K562 (cell line): ENCODE measurements around the gene DNAH17. TPM values are rescaled to one million over a fixed set of nuclear protein-coding genes. Genes with fewer than 3 reads are reported as not detected.

Source experiments
- ATAC-seq: fragments of 200-7000 bp; cut with Tn5 transposase; 3 replicates; pipeline ENCODE4 v1.9.1; 2020; ENCODE audit warnings: moderate library complexity
- BruUV-seq: library from RNA; stranded (reverse); fragments of 400-500 nt; replicated peaks from 2 replicates; lab custom pipeline; 2021; lab: Mats Ljungman, UMichigan
- CTCF ChIA-PET: fragments of 300-600 bp; formaldehyde crosslinking; extraction: SDS; loops from one replicate; lab custom pipeline; 2021; ENCODE audit warnings: low intra/inter-chr PET ratio; lab: Yijun Ruan, JAX
- POLR2A ChIA-PET: fragments of 300-600, 350-650 bp; sonication (Branson Sonifier 250); formaldehyde crosslinking; extraction: SDS; loops from one replicate; lab custom pipeline; 2021; ENCODE audit warnings: antibody characterized with exemption, inconsistent platforms; lab: Yijun Ruan, JAX
- DNase-seq, 4 experiments: peaks; one replicate each; pipeline versions ENCODE4 v3.0.0 to v3.0.0-alpha.2; 2011 to 2018; ENCODE audit warnings: low spot score in 3 of 4, mixed read lengths in 3 of 4; ENCODE audit errors: extremely low read depth in 1 of 4
- FAIRE-seq: peaks from 2 replicates; lab custom pipeline; 2011; peaks lifted over from hg19 to GRCh38; lab: Jason Lieb, UNC
- H2AFZ ChIP-seq: 2 replicates; pipeline ENCODE4 v1.6.0; 2011; ENCODE audit warnings: low read depth, low read length, control low read depth, inconsistent platforms
- H3K27ac ChIP-seq: fragments of 200-600 bp; 3 replicates; pipeline ENCODE4 v1.8.0; 2011; ENCODE audit warnings: low read depth, mild to moderate bottlenecking, control low read depth, inconsistent platforms, low read length, moderate library complexity, mixed read lengths; ENCODE audit errors: extremely low read depth
- H3K27me3 ChIP-seq, 2 experiments: fragments of 300-600 bp in 1 of 2; 2 replicates in 1 of 2; 3 replicates in 1 of 2; pipeline versions ENCODE4 v1.6.0 to v1.8.0; 2011; ENCODE audit warnings: inconsistent platforms in 2 of 2, low read length in 2 of 2, mild to moderate bottlenecking in 1 of 2, mixed read lengths in 1 of 2, moderate library complexity in 1 of 2; ENCODE audit not compliant: control insufficient read depth in 2 of 2, insufficient read depth in 2 of 2
- H3K36me3 ChIP-seq: fragments of 300-600 bp; 3 replicates; pipeline ENCODE4 v1.8.0; 2011; ENCODE audit warnings: mild to moderate bottlenecking, low read length, inconsistent platforms; ENCODE audit not compliant: control insufficient read depth, insufficient read depth
- H3K4me1 ChIP-seq, 2 experiments: fragments of 200-600 bp in 1 of 2; replicated peaks in 1 of 2; 2 replicates in 1 of 2; 3 replicates in 1 of 2; pipeline versions ENCODE4 v1.5.1 to v1.8.0; 2011; ENCODE audit warnings: inconsistent platforms in 2 of 2, low read length in 2 of 2, mild to moderate bottlenecking in 1 of 2, mixed read lengths in 1 of 2, moderate library complexity in 1 of 2; ENCODE audit not compliant: control insufficient read depth in 2 of 2, insufficient read depth in 2 of 2
- H3K4me2 ChIP-seq: 2 replicates; pipeline ENCODE4 v1.6.1; 2011; ENCODE audit warnings: low read length, control low read depth, inconsistent platforms, mixed read lengths; ENCODE audit not compliant: insufficient read depth
- H3K4me3 ChIP-seq: fragments of 200-600 bp; sonication (generic), shearing (Covaris generic); 2 replicates; pipeline ENCODE4 v1.5.1; 2016; ENCODE audit warnings: control low read depth, inconsistent platforms
- H3K79me2 ChIP-seq: fragments of 200-600 bp; 3 replicates; pipeline ENCODE4 v1.8.0; 2011; ENCODE audit warnings: low read length, inconsistent platforms; ENCODE audit not compliant: control insufficient read depth, insufficient read depth
- H3K9ac ChIP-seq, 2 experiments: 2 replicates each; pipeline versions ENCODE4 v1.6.0 to v1.6.1; 2011; ENCODE audit warnings: low read depth in 2 of 2, low read length in 2 of 2, control low read depth in 1 of 2, inconsistent platforms in 1 of 2, mild to moderate bottlenecking in 1 of 2, mixed read lengths in 1 of 2; ENCODE audit not compliant: insufficient read depth in 1 of 2
- H3K9me1 ChIP-seq: one replicate; pipeline ENCODE4 v1.6.0; 2011; ENCODE audit warnings: inconsistent platforms, mild to moderate bottlenecking, low read length, moderate library complexity; ENCODE audit not compliant: control insufficient read depth, insufficient read depth
- H3K9me3 ChIP-seq: replicated peaks from 2 replicates; pipeline ENCODE4 v1.5.1; 2011; ENCODE audit warnings: low read depth, low read length, inconsistent platforms; ENCODE audit not compliant: control insufficient read depth, insufficient read depth
- H4K20me1 ChIP-seq: replicated peaks from 2 replicates; pipeline ENCODE4 v1.6.1; 2011; ENCODE audit warnings: low read length, inconsistent platforms, mixed read lengths; ENCODE audit not compliant: control insufficient read depth, insufficient read depth
- DPF2 ChIP-seq: fragments of 450-650 bp; IDR thresholded peaks from 2 replicates; pipeline ENCODE4 v1.6.1; 2016
- GTF2A2 ChIP-seq: IDR thresholded peaks from 2 replicates; pipeline ENCODE4 v1.6.1; 2016; ENCODE audit warnings: mild to moderate bottlenecking, missing genetic modification characterization, missing compliant biosample characterization
- JUND ChIP-seq, 2 experiments: IDR thresholded peaks; 2 replicates in 1 of 2; 3 replicates in 1 of 2; pipeline ENCODE4 v1.6.1; 2011; ENCODE audit warnings: borderline replicate concordance in 2 of 2, low read depth in 2 of 2, low read length in 2 of 2, improper control_type of control experiment in 1 of 2, missing biosample characterization in 1 of 2, missing genetic modification characterization in 1 of 2, missing genetic modification reagents in 1 of 2
- KLF16 ChIP-seq: IDR thresholded peaks from 2 replicates; pipeline ENCODE4 v1.6.1; 2016; ENCODE audit warnings: antibody characterized with exemption
- NFRKB ChIP-seq: fragments of 450-650 bp; IDR thresholded peaks from 2 replicates; pipeline ENCODE4 v1.6.1; 2016; ENCODE audit warnings: low read depth
- POLR3G ChIP-seq: IDR thresholded peaks from 2 replicates; pipeline ENCODE4 v1.6.1; 2011; ENCODE audit not compliant: insufficient read length, insufficient replicate concordance; ENCODE audit errors: extremely low read depth
- SIRT6 ChIP-seq: IDR thresholded peaks from one replicate; pipeline ENCODE4 v1.6.1; 2012; ENCODE audit warnings: low read depth, mild to moderate bottlenecking, control low read depth, inconsistent platforms, low read length, moderate library complexity
- SMARCA4 ChIP-seq: fragments of 450-650 bp; IDR thresholded peaks from 2 replicates; pipeline ENCODE4 v1.6.1; 2016
- TCF15 ChIP-seq: fragments of 250-450 bp; sonication (Bioruptor Pico); IDR thresholded peaks from 2 replicates; pipeline ENCODE4 v1.8.0; 2022; ENCODE audit warnings: moderate library complexity, mild to moderate bottlenecking, inconsistent platforms
- TSC22D4 ChIP-seq: fragments of 450-650 bp; IDR thresholded peaks from 2 replicates; pipeline ENCODE4 v1.6.1; 2016; ENCODE audit warnings: missing genetic modification characterization, missing biosample characterization, control low read depth
- ZNF695 ChIP-seq: fragments of 450-650 bp; formaldehyde crosslinking; IDR thresholded peaks from 2 replicates; pipeline ENCODE4 v1.4.0; 2020; ENCODE audit warnings: mild to moderate bottlenecking, moderate library complexity
- ZNF717 ChIP-seq: fragments of 250-450 bp; sonication (Bioruptor Pico); IDR thresholded peaks from 2 replicates; pipeline ENCODE4 v1.5.0; 2021
- ZNF75A ChIP-seq: fragments of 450-650 bp; formaldehyde crosslinking; IDR thresholded peaks from 2 replicates; pipeline ENCODE4 v1.4.0; 2020; ENCODE audit warnings: mild to moderate bottlenecking
- WGBS: fragments of 100-300 bp; shearing (Covaris generic); methylation state at CpG from one replicate; pipeline ENCODE4 v1.1.6; 2016; ENCODE audit warnings: low coverage, mixed read lengths; ENCODE audit not compliant: insufficient coverage; ENCODE audit errors: missing lambda C conversion rate; 5-methylcytosine and 5-hydroxymethylcytosine counted together
- in situ Hi-C: fragments of 300-500 bp; cut with MboI; formaldehyde crosslinking; loops from 4 replicates; pipeline ENCODE4 v1.15.0; 2018; ENCODE audit warnings: inconsistent platforms, mixed read lengths
- intact Hi-C: fragments of 100-400 bp; cut with micrococcal nuclease; formaldehyde crosslinking; loops from 2 replicates; pipeline ENCODE4 v1.14.2; 2022
- polyA plus RNA-seq, 8 experiments: library from polyadenylated mRNA; depleted of rRNA in 4 of 8; stranded (reverse) in 5 of 8; unstranded in 3 of 8; fragments of >200 nt; fragmentation: Nextera tagmentation in 2 of 8; fragmentation: Illumina TruSeq in 1 of 8; extraction: Ambion mirVana in 2 of 8; extraction: Trizol in 1 of 8; gene quantifications; 2 replicates each; pipeline versions ENCODE4 v1.2.1 to v1.2.3, GENCODE V29; 2011 to 2014; ENCODE audit warnings: inconsistent platforms in 1 of 8, missing spikeins in 1 of 8
- total RNA-seq, 7 experiments: library from RNA; depleted of rRNA in 6 of 7; stranded (reverse); fragments of >200 nt in 6 of 7; fragmentation: Illumina TruSeq in 2 of 7; extraction: Trizol in 2 of 7; gene quantifications; 2 replicates each; pipeline versions ENCODE4 v1.2.1 to v1.2.3, GENCODE V29; 2011 to 2021; ENCODE audit warnings: low replicate concordance in 1 of 7
- TF ChIP-seq, protein P1 (sequence below), 2 experiments: fragments of 450-650 bp; IDR thresholded peaks; 2 replicates each; pipeline ENCODE4 v1.6.1; 2016; ENCODE audit warnings: mild to moderate bottlenecking in 2 of 2, borderline replicate concordance in 1 of 2, low read depth in 1 of 2, moderate library complexity in 1 of 2

DNAH17 gene
- total and polyA plus RNA-seq, 9 of the 15 experiments (the other 6 are each of a cell fraction or from before 2014, with no cell fraction given), result under 0.01 to 0.06 (median 0.03) TPM; not detected in 5

- no peak for TF ChIP-seq JUND (IDR thresholded peaks at IDR 0.05; ENCODE audit: borderline replicate concordance, low read depth, low read length)
- TF ChIP-seq JUND (tag; IDR thresholded peaks at IDR 0.05; ENCODE audit: borderline replicate concordance, low read depth, low read length), result no peak
- TF ChIP-seq, all 486 proteins: peak for 0
Observed at GRCh38 chr17:78490673-78491072, 86.5 kb downstream of the DNAH17 start (continued).

DNA sequence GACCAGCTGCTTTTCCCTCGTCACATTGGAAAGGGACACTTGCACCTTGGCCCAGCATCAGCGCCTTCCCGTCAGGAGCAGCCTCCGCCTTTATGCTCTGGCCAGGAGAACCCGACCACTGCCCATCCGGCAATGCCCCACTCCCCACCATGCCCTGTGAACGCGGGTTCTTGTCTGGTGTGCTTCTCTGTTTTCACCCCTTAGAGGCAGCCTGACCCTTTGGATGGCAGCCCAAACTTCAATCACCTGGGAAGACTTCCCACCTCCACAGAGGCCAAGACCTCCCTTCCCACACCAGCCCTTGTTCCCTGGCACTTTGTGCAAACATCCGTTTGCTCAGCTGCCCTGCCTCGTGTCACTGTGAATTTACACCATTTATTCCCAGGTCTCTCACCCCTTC, 87.0 kb downstream of the DNAH17 start:
- intact Hi-C loops, result no loop called here
- no peak for ATAC-seq
- no TSS peak for BruUV-seq
- H3K4me1 ChIP-seq, result peaks cover 0 to 23% of the 10 kb centered on the region in 2 experiments; a peak in 2 of 5 replicates
- DNase-seq, result no peak
- WGBS, result 3% methylated on average over 10 of the region's 10 CpGs
- H4K20me1 ChIP-seq, result peaks cover 12% of the 10 kb centered on the region
- H2AFZ ChIP-seq, result no peak overlapping the region
- H3K9me3 ChIP-seq, result no peaks in the 10 kb centered on the region
- no peak overlapping the region for H3K4me3 ChIP-seq
- H3K9me1 ChIP-seq, result no peaks in the 10 kb centered on the region
- FAIRE-seq, result no peak
- ChIA-PET POLR2A (no interaction called here), CTCF (no interaction called here)
- H3K27ac ChIP-seq, result no peak overlapping the region
- H3K36me3 ChIP-seq, result no peaks in the 10 kb centered on the region
- in situ Hi-C loops, result no loop called here
- H3K27me3 ChIP-seq, result peaks cover 68 to 95% of the 10 kb centered on the region in 2 experiments
- H3K79me2 ChIP-seq, result no peaks in the 10 kb centered on the region
- H3K4me2 ChIP-seq, result no peak overlapping the region
- H3K9ac ChIP-seq, result 0 out of 4 replicates have a peak overlapping the region, but pooled peaks of 1 of the 2 experiments have one; percentile 26
- no peak for TF ChIP-seq TCF15 (CRISPR knock-in tag)
- TF ChIP-seq SMARCA4, result no peak
- no peak for TF ChIP-seq NFRKB
- no peak for TF ChIP-seq POLR3G
- TF ChIP-seq, protein P1, sequence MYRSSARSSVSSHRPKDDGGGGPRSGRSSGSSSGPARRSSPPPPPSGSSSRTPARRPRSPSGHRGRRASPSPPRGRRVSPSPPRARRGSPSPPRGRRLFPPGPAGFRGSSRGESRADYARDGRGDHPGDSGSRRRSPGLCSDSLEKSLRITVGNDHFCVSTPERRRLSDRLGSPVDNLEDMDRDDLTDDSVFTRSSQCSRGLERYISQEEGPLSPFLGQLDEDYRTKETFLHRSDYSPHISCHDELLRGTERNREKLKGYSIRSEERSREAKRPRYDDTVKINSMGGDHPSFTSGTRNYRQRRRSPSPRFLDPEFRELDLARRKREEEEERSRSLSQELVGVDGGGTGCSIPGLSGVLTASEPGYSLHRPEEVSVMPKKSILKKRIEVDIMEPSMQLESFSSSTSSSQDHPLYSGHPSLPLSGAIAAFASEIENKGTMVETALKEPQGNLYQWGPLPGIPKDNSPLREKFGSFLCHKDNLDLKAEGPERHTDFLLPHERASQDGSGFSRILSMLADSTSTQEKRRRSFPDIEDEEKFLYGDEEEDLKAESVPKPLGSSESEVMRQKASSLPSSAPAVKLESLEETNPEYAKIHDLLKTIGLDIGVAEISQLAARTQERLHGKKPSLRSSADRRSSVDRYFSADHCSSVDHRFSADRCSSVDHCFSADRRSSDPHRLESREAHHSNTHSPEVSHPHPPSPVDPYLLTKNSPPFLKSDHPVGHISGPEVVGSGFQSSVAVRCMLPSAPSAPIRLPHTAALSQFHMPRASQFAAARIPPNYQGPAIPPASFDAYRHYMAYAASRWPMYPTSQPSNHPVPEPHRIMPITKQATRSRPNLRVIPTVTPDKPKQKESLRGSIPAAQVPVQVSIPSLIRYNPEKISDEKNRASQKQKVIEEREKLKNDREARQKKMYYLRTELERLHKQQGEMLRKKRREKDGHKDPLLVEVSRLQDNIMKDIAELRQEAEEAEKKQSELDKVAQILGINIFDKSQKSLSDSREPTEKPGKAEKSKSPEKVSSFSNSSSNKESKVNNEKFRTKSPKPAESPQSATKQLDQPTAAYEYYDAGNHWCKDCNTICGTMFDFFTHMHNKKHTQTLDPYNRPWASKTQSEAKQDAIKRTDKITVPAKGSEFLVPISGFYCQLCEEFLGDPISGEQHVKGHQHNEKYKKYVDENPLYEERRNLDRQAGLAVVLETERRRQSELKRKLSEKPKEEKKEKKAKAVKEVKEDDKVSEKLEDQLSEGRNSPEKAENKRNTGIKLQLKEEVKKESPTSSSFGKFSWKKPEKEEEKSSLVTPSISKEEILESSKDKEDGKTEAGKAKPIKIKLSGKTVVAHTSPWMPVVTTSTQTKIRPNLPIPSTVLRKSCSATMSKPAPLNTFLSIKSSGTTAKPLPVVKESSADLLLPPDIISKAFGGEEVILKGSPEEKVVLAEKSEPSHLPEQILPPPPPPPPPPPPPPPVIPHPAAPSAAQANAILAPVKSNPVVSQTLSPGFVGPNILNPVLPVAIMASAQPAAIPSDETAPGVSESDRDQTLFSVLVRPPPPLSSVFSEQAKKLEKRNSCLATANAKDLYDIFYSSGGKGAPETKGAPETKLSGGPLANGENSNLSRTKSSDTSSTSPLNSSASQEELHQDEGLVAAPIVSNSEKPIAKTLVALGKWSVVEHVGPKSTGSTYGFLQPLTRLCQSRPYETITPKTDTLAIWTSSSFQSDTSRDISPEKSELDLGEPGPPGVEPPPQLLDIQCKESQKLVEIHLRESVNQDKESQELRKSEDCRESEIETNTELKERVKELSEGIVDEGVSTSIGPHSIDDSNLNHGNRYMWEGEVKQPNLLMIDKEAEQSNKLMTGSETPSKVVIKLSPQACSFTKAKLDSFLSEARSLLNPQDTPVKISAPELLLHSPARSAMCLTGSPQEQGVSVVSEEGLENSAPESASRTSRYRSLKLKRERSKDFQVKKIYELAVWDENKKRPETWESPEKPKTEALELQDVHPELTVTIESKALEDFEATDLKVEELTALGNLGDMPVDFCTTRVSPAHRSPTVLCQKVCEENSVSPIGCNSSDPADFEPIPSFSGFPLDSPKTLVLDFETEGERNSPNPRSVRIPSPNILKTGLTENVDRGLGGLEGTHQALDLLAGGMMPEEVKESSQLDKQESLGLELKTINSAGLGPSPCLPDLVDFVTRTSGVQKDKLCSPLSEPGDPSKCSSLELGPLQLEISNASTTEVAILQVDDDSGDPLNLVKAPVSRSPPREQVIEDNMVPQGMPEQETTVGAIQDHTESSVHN (IDR thresholded peaks at IDR 0.05; ENCODE audit: borderline replicate concordance in 1 of 2, low read depth in 1 of 2), result no peak
- no peak for TF ChIP-seq DPF2
- no peak for TF ChIP-seq TSC22D4 (tag)
- no peak for TF ChIP-seq GTF2A2 (tag)
- no peak for TF ChIP-seq KLF16
- TF ChIP-seq ZNF75A (CRISPR knock-in tag), result no peak
- TF ChIP-seq ZNF695 (CRISPR knock-in tag), result no peak
- TF ChIP-seq ZNF717, result no peak
- no peak for TF ChIP-seq SIRT6
